Measurements from ENCODE around the gene EDN3. TPM values are rescaled to one million over a fixed set of nuclear protein-coding genes. Genes with fewer than 3 reads are reported as not detected.

The EDN3 gene, protein sequence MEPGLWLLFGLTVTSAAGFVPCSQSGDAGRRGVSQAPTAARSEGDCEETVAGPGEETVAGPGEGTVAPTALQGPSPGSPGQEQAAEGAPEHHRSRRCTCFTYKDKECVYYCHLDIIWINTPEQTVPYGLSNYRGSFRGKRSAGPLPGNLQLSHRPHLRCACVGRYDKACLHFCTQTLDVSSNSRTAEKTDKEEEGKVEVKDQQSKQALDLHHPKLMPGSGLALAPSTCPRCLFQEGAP
- not detected in 2 replicates for total RNA-seq
- not detected for polyA plus RNA-seq (2012)

- DNase-seq (ENCODE audit: low read depth): no peak
Measured at GRCh38 chr20:59300333-59301081, at the start of gene EDN3. EDN3 (plus strand) TSS chr20:59300611; CDS start chr20:59300813, 202 bp downstream.

DNA sequence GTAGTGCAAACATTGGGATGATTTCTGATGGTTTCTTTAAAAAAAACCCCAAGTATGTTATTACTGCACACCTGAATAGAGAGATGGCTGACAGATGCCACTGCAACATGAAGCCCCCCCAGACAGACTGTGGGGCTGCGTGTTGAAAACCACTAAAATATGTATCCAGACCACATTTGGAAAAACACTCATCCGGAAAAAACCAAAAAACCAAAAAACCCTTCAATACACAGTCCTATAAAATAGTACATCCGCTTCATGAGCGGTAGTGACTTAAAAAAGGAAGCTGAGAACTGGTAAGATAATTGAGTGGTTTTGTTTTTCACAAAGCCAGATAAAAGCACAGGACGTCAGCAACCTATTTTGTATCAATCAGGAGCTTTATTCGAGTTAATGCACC, 47.1 kb upstream of the EDN3 start:
- DNase-seq (ENCODE audit: low read depth): no peak

GRCh38 chr20:59253779-59254319, 46.6 kb upstream of the EDN3 start:
- DNase-seq (ENCODE audit: low read depth): no peak

DNA sequence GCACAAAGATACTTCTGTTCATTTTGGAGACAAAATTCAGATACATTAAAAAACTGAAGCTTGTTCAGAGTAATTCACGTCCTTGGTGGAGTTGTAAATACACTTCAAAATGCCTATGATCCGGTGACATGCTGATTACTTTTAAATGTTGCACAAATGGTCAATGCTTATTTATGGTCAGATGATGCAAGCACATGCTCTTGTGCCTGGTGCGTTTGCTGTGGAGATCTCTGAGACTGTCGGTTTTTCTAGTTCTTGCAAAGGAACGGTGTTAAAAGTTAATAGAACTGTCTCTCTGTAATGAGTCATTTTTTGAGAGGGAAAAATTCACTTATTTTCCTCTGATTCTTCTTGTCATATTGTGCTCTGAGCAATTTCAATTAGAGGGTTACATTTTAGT, 45.2 kb upstream of the EDN3 start:
- DNase-seq (ENCODE audit: low read depth): no peak

- DNase-seq (ENCODE audit: low read depth): no peak
Measured at GRCh38 chr20:59258221-59258621, 42.2 kb upstream of the EDN3 start.

DNA sequence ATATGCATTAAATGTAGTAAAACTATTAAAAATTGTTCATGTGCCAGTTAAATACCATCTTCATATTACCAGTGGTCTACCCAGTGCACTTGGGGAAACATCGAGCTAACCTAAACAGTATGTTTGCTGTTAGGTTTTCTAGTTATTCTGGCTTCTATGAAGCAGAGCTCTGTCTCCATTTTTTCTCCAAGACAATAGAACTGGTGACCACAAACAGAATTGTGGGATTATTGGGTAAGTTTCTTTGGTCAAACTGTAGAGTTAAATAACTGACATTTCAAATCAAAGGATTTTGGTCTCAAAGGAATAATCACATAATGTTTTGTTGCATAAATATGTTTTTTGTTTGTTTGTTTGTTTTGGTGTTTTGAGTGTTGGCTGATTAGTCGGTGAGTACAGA, 40.5 kb upstream of the EDN3 start:
- DNase-seq (ENCODE audit: low read depth): no peak

DNA sequence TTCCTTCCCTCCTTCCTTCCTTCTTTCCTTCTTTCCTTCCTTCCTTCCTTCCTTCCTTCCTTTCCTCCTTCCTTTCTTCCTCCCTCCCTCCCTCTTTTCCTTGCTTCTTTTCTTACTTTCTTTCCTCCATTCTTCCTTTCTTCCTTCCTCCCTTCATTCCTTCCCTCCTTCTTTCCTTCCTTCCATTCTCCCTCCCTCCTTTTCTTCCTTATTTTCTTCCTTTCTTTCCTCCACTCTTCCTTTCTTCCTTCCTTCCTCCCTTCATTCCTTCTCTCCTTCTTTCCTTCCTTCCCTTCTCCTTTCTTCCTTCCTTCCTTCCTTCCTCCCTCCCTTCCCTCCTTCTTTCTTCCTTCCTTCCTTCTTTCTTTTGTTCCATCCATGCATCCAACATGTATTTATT, 35.1 kb upstream of the EDN3 start:
- DNase-seq (ENCODE audit: low read depth): no peak

DNA sequence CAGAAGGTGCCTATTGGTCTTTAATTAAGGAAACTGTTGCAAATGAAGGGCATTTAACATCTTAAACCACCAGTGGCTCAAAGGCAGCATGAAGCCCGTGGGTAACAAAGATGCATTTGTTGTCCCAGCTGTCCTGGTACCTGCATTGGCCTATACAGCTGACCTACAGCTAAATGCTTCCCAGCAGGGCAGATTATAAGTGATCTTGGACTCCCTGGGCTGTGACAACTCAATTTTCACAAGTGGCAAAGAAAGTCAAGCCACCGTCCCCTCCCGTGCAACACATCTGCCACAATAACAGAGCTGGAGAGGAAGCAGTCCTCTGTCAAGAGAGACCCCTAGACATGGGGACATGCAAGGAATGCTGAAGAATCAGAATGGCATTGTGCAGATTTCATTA, 31.5 kb upstream of the EDN3 start:
- no peak for DNase-seq (ENCODE audit: low read depth)

- DNase-seq (ENCODE audit: low read depth): no peak
Measured at GRCh38 chr20:59269411-59270025, 30.9 kb upstream of the EDN3 start.

DNA sequence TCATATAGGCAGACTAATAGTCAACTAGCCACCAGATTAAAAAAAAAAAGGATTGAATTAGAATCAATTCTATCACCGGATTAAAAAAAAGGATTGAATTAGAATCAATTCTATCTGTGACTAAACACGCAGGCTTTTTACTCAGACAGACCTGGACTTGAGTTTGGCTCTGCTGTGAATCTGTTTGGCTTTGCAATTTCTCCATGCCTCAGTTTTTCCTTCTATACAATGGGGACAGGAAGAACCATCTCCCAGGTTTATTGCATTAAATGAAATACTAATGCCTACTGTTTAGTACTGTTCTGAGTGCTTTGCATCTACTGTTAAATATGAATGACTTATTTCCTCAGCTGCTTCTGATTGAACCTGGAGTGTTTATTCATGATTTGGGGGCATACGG, 30.0 kb upstream of the EDN3 start:
- no peak for DNase-seq (ENCODE audit: low read depth)

- no peak for DNase-seq (ENCODE audit: low read depth)
Measured at GRCh38 chr20:59273739-59274357, 26.6 kb upstream of the EDN3 start.

GRCh38 chr20:59276938-59277337, 23.5 kb upstream of the EDN3 start:
- DNase-seq (ENCODE audit: low read depth): no peak

DNA sequence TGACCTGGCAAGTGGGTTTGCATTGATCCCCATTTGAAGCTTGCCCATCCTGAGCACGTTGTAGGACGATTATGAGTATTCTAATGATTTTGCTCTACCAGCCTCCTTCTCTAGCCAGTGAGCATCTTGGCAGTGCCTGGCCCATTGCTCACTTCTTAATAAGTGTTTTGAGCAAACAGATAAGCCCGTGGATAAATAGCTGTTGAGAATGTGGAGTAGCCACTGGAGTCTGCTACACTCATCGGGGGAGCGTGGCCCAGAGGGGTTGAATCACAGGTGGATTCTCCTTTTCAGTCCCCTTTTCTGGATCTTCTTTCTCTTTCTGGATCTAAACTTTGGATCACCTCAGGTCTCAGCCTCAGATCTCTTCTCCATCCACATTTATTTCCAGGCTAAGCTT, 15.9 kb upstream of the EDN3 start:
- no peak for DNase-seq (ENCODE audit: low read depth)

DNA sequence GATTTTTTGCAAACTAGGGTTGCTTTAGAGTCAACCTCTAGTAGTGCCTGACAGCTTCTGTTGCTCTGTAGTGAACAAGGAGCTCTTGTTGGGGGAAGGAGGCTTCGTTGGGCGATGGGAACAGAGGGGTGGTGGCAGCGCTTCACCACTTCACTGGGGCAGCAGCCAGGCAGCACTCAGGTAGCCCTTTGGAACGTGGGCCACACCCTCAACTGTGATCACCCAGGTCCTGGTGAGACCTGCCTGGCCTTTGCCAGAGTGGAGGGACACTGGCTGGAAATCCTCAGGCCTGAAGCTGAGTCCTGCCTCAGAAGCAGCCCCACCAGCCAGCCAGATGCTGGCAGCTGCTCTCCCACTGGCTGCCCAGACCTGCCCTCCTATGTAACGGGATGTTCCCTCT, 10.4 kb upstream of the EDN3 start:
- DNase-seq (ENCODE audit: low read depth): no peak

- DNase-seq (ENCODE audit: low read depth): no peak
Measured at GRCh38 chr20:59291740-59292383, 8.5 kb upstream of the EDN3 start.

DNA sequence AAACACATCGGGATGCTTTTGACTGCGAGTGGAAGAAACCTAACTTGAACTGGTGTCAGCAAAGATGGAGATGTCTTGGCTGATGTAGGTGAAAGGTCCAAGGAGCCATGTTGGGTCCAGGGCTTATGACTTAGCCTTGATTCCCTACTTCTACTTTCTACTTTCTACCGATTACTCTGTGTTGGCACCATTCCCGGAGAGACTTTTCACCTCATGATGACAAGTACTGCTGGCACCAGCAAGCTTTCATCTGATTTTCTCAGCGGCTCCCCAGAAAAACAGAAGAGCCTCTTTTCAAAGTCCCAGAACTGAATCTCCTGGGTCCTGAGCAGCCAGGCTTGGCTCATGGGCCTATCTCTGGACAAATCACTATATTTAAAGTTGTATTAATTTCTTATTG, 4.9 kb upstream of the EDN3 start:
- DNase-seq (ENCODE audit: low read depth): no peak

GRCh38 chr20:59297686-59298085, 2.7 kb upstream of the EDN3 start:
- no peak for DNase-seq (ENCODE audit: low read depth)

DNA sequence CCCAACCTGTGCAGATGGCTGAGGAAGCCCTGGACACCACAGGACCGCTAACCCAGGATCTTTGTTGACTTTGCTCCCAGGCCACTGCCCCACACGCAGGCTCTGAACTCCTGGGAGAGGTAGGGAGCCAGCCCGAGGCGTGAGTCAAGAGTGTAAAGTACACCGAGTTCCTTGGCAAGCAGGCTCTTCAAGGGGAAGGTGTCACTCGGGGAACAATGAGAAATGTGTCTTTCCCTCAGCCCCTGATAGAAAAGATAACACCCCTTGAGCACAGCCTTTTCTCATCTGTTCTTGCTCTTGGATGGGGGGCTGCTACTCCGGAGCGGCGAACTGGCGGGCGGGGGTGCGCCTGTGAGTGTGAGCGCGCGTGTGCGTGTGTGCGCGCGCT, 472 bp upstream of the EDN3 start:
- no peak for DNase-seq (ENCODE audit: low read depth)

DNA sequence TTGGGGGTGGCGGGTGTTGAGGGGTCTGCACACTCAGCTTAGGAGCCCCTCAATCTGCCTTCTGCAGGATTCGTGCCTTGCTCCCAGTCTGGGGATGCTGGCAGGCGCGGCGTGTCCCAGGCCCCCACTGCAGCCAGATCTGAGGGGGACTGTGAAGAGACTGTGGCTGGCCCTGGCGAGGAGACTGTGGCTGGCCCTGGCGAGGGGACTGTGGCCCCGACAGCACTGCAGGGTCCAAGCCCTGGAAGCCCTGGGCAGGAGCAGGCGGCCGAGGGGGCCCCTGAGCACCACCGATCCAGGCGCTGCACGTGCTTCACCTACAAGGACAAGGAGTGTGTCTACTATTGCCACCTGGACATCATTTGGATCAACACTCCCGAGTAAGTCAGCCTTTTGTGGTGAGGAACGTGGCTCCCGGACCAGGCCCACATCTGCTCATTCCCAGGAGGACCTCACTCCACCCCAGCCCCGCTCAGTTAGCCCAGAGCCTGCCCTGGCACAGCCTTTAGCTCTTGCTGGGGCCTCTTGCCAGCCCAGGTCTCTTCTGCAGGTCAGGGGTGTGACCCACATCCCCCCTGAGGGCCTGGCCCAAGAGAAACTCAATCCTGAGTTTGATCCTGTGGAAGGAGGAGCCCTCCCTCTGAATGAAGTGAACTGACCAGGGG, 1.1 kb downstream of the EDN3 start:
- no peak for DNase-seq (ENCODE audit: low read depth)

DNA sequence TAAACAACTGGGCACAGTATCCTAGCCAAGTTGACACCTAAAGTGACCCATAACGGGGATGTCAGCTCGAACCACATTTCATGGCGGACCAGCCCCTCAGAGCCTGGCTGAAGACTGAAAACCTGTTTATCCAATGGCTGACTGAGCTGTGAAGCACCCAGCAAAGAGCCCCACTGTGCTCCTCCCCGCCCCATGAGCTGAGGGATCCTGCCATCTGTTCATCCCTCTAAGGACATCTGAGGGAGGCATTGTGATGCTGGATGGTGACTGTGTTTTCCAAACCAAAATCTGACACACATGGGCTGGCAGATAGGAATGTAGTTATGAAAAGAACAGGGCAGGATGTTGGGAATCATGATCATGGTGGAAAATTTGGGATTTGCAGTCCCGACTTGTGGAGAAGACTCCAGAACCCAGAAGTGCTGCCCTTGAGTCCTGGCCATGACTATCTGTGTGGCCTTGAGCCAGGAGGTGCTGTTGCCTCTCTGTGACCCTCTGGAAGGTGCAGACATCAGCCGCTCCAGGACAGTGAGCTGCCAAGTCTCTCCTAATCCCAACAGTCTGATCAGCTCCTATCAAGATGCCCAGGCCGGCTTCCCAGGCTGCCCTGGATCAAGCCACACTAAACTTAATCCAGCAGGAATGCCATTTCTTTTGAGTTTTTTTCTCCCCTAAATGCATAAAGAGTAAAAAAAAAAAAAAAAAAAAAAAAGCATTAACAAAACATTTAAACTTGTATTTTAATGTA, 5.7 kb downstream of the EDN3 start:
- DNase-seq (ENCODE audit: low read depth): no peak
